GM19438 (cell line): Measurements from ENCODE around the gene RSPRY1.
A peak's percentile ranks its signal among the peaks of the same experiment; 100 is the strongest.

ENCODE experiments used
- ATAC-seq: cut with Tn5 transposase; IDR thresholded peaks from one replicate; pipeline ENCODE4 v1.9.1; 2021; ENCODE audit warnings: low read depth; ENCODE audit not compliant: unreplicated experiment

RSPRY1 gene

DNA sequence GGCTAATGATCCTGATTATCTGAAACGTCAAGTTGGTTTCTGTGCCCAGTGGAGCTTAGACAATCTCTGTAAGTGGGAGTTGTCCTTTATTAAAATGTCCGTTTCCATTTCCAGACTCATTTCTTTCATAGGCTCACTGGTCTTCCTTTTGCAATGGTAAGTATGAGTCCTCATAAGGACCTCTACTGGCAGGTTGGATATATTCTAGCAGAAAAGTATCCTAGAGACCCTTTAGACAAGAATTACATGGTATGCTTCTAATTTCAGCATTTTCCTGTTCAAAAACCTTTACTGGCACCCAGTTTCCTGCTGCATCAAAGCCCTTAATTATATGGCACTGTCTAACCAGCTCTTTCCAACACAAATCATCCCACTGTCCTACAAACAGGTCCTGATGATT is 30.8 kb downstream of the RSPRY1 start:
- ATAC-seq = no peak

- no peak for ATAC-seq
These were observed 36.9 kb downstream of the RSPRY1 start for GRCh38 chr16:57223057-57223456.

- no peak for ATAC-seq
These were observed 38.7 kb downstream of the RSPRY1 start for GRCh38 chr16:57224651-57225335.

DNA sequence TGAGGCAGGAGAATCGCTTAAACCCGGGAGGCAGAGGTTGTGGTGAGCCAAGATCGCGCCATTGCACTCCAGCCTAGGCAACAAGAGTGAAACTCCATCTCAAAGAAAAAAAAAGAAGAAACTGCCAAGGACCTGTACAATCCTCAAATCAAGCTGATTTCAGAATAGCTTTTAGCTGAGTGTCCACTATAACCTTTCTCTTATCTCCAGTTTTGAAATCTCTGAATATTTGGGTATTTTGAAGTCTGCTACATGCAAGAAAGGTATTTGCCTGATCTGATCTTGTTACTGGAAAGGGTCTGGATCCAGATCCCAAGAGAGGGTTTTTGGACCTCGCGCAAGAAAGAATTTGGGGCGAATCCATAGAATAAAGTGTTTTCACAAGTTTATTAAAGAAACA is 39.8 kb downstream of the RSPRY1 start:
- ATAC-seq = no peak

DNA sequence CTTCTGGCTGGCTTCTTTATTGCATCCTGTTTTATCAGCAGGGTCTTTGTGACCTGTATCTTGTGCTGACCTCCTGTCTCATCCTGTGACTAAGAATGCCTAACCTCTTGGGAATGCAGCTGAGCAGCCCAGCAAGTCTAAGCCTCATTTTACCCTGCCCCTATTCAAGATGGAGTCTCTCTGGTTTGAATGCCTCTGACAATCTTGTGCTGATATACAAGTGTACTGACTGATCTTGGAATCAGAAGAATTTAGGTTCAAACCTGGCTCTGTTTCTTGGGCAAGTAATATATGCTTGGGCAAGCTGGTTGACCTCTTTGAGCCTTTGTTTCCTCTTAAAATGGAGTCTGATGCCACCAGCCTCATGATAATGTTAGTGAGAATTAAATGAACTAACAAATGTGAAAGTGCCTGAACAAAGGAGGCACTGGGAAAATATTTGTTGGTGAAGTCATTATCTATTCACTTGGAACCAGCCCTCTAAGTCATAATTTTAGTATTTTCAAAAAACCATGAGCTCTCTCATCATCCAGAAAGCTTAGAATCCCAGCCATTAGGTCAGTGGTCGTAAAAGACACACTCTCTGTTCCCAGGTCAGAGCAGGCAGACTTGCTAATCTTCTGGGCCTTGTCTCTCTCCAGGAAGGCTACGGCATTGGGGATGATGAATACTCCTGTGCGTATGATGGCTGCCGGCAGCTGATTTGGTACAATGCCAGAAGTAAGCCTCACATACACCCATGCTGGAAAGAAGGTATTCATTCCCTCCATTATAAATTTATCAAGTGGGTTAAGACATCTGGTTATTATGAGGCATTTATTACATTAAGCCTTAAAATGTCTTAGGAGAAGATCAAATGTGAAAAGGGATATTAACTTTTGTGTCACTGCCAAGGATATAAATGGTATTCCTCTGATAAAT is 40.8 kb downstream of the RSPRY1 start:
- ATAC-seq = no peak

DNA sequence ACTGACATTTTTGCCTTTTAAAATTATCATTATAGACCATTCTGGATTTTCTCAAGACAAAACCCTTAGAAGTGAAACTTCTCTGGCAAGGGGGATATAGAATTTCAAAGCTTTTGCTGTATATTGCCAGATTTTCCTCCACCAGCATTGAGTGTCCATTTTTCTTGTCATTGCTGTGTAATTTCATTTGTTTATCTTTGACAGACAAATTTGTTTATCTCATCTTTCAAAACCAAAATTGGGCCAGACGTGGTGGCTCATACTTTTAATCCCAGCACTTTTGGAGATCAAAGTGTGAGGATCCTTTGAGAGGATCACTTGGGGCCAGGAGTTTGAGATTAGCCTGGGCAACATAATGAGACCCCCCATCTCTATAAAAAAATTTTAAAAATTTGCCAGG is 43.0 kb downstream of the RSPRY1 start:
- ATAC-seq = no peak

DNA sequence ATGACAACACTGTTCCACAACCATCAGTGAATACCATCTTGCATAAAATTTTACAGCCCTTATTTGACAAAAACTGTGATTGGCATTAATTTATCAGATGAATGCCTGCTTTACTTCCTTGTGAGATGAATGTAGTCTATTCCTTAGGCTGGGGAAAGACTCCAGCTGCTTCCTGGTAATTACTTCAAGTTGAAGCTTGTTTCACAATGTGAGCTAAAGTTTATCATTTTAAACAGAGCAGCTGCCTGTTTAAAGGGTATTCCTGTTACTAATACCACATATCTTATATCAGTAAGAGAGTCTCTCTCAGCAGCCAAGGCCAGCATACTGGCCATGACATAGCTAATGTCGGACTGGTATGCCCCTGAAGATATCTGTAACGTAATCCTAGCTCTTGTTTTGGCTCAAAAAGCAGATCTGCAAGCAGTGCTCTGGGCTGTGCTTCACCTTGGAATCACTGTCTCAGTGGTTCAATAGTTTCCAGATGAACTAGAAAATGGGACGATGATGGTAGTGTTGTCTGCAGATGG is 45.8 kb downstream of the RSPRY1 start:
- no peak for ATAC-seq

DNA sequence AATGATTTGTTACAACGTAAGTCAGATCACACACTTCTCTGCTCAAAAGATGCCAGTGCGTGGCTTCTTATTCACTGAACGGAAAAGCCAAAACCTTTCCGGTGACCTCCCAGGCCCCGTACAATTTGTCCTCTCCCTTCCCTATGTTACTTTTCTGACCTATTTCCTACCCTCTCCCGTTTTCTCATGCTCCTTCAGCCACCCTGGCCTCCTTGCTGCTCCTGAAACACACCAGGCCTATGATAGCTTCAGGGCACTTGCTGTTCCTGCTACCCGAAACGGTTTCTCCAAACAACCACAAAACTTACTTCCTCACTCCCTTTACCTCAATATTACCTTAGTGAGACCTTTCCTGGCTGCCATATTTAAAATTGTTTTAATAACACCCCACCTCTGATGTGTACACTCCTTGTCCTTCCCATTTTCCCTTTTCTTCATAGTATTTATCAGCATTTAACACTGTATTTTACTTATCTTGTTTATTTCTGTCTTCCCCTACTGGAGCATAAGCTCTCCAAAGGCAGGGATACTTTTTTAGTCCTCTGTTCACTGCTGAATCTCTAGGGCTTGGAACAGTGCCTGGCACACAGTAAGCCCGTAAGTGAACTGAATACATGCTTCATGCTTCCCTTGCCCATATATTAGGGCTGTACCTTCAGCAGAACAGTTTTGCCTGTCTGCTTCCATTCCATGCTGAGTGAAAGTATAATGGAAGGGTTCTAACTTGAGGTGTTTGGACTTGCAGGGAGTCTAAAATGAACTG is 48.0 kb downstream of the RSPRY1 start:
- ATAC-seq = no peak

DNA sequence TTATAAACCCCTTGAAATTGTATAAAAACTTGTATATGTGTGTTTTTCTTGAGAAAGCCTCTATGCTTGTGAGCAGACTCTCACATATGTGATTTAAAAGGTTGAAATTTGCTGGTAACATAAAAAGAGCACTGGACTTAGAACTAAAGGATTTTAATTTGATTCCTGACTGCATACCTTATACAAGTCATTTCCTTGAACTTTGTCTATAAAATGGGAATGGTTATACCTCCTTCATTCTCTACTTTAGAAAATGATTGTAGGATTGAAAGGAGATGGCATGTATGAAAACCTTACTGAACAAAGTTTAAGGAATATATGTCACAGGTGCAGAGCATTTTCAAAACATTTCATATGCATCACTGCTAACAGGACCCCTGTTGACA is 48.6 kb downstream of the RSPRY1 start:
- ATAC-seq = no peak

- ATAC-seq = no peak
These were observed 49.2 kb downstream of the RSPRY1 start for GRCh38 chr16:57235128-57236021.

- ATAC-seq = no peak
These were observed 49.9 kb downstream of the RSPRY1 start for GRCh38 chr16:57236022-57236350.

DNA sequence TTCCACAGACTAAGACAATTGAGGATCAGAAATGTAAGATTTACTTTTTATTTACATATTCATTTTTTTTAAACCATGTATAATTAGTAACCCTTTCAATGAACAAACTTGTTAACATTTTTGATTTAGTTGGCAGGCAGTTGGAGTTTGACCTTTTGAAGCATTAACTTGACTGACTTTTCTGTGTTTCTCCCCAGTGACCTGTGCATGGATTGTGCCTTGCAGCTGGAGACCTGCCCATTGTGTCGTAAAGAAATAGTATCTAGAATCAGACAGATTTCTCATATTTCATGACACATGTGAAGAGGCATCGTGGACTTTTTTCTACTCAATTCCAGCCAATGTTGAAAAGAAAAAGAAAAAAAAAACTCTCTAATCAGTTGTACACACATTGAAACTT is 52.6 kb downstream of the RSPRY1 start:
- ATAC-seq = no peak

DNA sequence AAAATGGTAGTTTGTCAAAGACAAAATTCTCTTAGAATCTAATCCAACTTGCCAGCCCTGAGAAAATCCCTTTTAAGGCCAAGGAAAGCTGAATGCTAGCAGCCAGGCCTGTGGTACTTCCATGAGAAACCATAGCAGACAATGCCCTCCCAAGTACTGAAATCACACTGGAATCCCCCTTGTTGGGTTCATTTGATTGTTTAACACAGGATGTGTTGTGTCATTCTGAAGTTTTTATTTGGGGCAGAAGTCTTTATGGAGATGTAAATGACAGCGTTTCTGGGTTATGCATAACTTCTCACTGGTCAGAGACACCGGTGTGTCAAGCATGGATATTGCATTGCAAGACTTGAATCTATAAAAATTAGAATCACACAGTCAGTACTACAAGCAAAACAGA is 53.0 kb downstream of the RSPRY1 start:
- no peak for ATAC-seq

GRCh38 chr16:57240851-57241250 is 54.7 kb downstream of the RSPRY1 start:
- ATAC-seq = no peak

DNA sequence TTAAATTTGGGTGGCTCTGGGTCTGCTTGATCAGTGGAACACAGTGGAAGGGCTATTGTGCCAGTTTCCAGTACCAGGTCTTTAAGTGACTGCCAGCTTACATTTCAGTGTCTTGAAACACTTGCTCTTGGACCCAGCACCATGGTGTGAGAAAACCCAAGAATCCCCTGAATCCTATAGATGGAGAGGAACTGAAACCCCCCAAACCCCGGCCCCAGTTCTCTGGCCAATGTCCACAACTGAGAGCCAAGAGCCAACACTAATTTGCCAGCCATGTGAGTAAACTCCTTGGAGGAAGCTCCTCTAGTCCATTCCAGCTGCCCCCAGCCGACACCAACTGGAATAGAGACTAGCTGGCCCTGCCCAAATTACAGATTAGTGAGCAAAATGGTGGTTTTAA is 56.5 kb downstream of the RSPRY1 start:
- ATAC-seq = no peak

- peak; percentile 22 for ATAC-seq
These were observed 58.3 kb downstream of the RSPRY1 start for GRCh38 chr16:57244463-57244766.

DNA sequence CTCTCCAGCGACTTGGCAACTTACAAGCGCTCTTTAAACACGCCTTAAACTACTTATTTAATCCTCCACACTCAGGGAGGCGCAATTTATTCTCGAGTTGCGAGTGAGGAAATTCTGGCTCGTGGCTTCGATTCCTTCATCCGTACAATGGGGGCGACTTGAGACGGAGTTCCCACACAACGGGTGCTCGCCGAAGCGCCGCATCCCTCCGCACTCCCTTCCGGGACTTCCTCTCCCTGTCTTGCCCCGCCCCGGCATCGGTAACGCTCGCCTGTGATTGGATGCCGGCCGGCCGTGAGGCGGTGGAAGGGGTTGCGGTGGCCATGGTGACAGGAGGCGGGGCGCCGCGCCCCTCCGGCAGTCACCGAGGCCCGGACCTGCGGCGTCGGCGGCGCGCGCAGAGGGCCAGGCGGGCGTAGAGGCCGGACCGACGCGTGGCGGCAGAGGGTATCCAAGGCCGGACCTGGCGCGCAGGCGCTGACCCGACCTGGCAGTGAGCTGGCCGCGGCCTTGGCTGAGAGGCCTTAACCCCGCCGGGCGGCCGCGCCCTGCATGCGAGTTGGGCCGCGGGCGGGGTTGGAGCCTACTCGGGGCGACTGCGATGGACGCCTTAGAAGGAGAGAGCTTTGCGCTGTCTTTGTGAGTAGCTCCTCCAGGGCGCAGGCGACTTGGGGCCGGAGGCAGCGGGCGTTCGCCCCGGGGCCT is 58.8 kb downstream of the RSPRY1 start, which contains the start of gene ARL2BP:
Gene ARL2BP (plus strand): TSS at position 493 of the 705 bp plus-strand sequence. CDS start 109 bp downstream, at position 602.
- ATAC-seq = peak; percentile 95

- peak; percentile 26 for ATAC-seq
These were observed 59.5 kb downstream of the RSPRY1 start for GRCh38 chr16:57245472-57246113.

DNA sequence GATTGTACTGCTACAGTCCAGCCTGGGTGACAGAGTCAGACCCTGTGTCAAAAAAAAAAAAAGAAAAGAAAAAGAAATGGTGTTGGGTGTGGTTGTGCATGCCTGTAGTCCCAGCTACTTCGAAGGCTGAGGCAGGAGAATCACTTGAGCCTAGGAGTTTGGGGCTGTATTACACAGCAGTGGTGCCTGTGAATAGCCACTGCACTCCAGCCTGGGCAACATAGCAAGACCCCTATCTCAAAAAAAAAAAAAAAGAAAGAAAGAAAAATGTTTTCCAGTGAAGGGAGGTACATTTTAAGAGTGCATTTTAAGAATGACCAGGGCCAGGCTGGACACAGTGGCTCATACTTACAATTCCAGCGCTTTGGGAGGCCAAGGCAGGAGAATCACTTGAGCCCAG is 65.2 kb downstream of the RSPRY1 start:
- ATAC-seq = no peak
